Adrenal gland (tissue), 12 donors: ENCODE measurements around the gene NMRK1. TPM values are rescaled to one million over a fixed set of nuclear protein-coding genes. Genes with fewer than 3 reads are reported as not detected.

Experiments used
- DNase-seq, 7 donors: peaks; one replicate each; pipeline ENCODE4 v3.0.0-alpha.2; 2019 to 2020
- H3K27ac ChIP-seq, 5 donors: fragments of 200-600 bp; sonication (generic) in 4 of 5; 1 replicate in 3 of 5; 2 replicates in 2 of 5; pipeline versions ENCODE4 v1.5.1 to v1.8.0; 2016 to 2020; ENCODE audit warnings: mild to moderate bottlenecking in 1 of 5
- H3K27me3 ChIP-seq: fragments of 200-600 bp; 2 replicates; pipeline ENCODE4 v1.8.0; 2021
- H3K36me3 ChIP-seq, 2 donors: fragments of 200-600 bp; replicated peaks in 1 of 2; 1 replicate in 1 of 2; 2 replicates in 1 of 2; pipeline versions ENCODE4 v1.5.1 to v1.8.0; 2018 to 2022
- H3K4me1 ChIP-seq, 2 donors: fragments of 200-600 bp; replicated peaks in 1 of 2; 1 replicate in 1 of 2; 2 replicates in 1 of 2; pipeline versions ENCODE4 v1.5.1 to v1.8.0; 2018 to 2021
- H3K4me3 ChIP-seq, 4 donors: fragments of 200-600 bp; sonication (generic) in 3 of 4; one replicate each; pipeline ENCODE4 v1.5.1; 2016 to 2018
- H3K9me3 ChIP-seq, 3 donors: fragments of 200-600 bp; sonication (generic) in 1 of 3; replicated peaks in 1 of 3; 1 replicate in 2 of 3; 2 replicates in 1 of 3; pipeline versions ENCODE4 v1.5.1 to v1.8.0; 2016 to 2021
- POLR2A ChIP-seq, 2 donors: fragments of 450-650 bp; IDR thresholded peaks; one replicate each; pipeline ENCODE4 v1.6.1; 2017; ENCODE audit warnings: antibody characterized with exemption in 2 of 2, mild to moderate bottlenecking in 2 of 2, moderate library complexity in 1 of 2
- WGBS, 4 donors: extraction: QIAGEN DNeasy Blood & Tissue Kit in 2 of 4; methylation state at CpG; one replicate each; pipeline versions ENCODE4 v1.1.5 to v1.1.7; 2013 to 2017; 5-methylcytosine and 5-hydroxymethylcytosine counted together
- intact Hi-C, 2 donors: fragments of 100-400 bp; cut with DNase I; formaldehyde crosslinking; loops; one replicate each; pipeline versions ENCODE4 v1.14.1 to v1.15.0; 2022 to 2023
- polyA plus RNA-seq, 3 donors: library from polyadenylated mRNA; stranded (reverse); fragments of 200-250 nt in 2 of 3; fragments of 350-450 nt in 1 of 3; fragmentation: Illumina TruSeq in 1 of 3; extraction: RNeasy Lipid Tissue Mini Kit (QIAGEN cat#74804) in 1 of 3; gene quantifications; one replicate each; pipeline ENCODE4 v1.2.3, GENCODE V29; 2013 to 2014
- total RNA-seq, 9 donors: library from RNA; depleted of rRNA in 4 of 9; stranded (reverse); fragments of >200 nt in 4 of 9; fragments of 120-200 nt in 1 of 9; fragmentation: NEBNext Ultra II Directional in 1 of 9; extraction: Animal tissue kit (Norgen Biotek cat#: 25700) in 1 of 9; gene quantifications; one replicate each; pipeline versions ENCODE4 v1.1.0 to v1.2.4, GENCODE V29; 2013 to 2023
- TF ChIP-seq, protein P1 (sequence below), 6 experiments: fragments of 450-650 bp in 4 of 6; fragments of 200-600 bp in 2 of 6; sonication (generic) in 1 of 6; IDR thresholded peaks; 1 replicate in 5 of 6; 2 replicates in 1 of 6; pipeline versions ENCODE4 v1.5.1 to v1.8.0; 2016 to 2021; ENCODE audit warnings: antibody characterized with exemption in 6 of 6, mild to moderate bottlenecking in 2 of 6, moderate library complexity in 1 of 6
- donor health status: healthy with polysubstance abuse.
- donor health status: Bipolar disorder and iron deficiency.
- donor health status: DM: yes; HTN: yes; CAD: no.
- donor health status: DM: no; HTN: no; CAD: no.
- donor health status: DM: no; HTN: no; CAD: no.
- donor health status: DM: yes; HTN: yes; CAD: no.

Gene NMRK1
- total and polyA plus RNA-seq, 12 donors: 4.3 to 93.2 (median 21.3) TPM

- Histone ChIP-seq H3K27ac (no peak overlapping the region), H3K36me3 (no peaks in the 10 kb centered on the region), H3K9me3 (no peaks in the 10 kb centered on the region), H3K4me3 (no peak overlapping the region), H3K27me3 (no peaks in the 10 kb centered on the region), H3K4me1 (peaks cover 5 to 54% of the 10 kb centered on the region in 2 donors)
- TF ChIP-seq POLR2A (IDR thresholded peaks at IDR 0.05): no peak
- TF ChIP-seq, protein P1, sequence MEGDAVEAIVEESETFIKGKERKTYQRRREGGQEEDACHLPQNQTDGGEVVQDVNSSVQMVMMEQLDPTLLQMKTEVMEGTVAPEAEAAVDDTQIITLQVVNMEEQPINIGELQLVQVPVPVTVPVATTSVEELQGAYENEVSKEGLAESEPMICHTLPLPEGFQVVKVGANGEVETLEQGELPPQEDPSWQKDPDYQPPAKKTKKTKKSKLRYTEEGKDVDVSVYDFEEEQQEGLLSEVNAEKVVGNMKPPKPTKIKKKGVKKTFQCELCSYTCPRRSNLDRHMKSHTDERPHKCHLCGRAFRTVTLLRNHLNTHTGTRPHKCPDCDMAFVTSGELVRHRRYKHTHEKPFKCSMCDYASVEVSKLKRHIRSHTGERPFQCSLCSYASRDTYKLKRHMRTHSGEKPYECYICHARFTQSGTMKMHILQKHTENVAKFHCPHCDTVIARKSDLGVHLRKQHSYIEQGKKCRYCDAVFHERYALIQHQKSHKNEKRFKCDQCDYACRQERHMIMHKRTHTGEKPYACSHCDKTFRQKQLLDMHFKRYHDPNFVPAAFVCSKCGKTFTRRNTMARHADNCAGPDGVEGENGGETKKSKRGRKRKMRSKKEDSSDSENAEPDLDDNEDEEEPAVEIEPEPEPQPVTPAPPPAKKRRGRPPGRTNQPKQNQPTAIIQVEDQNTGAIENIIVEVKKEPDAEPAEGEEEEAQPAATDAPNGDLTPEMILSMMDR (IDR thresholded peaks at IDR 0.05): no peak
- 83 to 92% (median 87%) methylated on average over 2 of the region's 2 CpGs for WGBS, 4 donors
- DNase-seq: no peak
- intact Hi-C loops: no loop called here
Observed at GRCh38 chr9:75105019-75105540, 17.1 kb upstream of the NMRK1 start.

GRCh38 chr9:75104607-75105006 is 16.7 kb upstream of the NMRK1 start:
- no peaks in the 10 kb centered on the region for H3K27me3 ChIP-seq
- no peaks in the 10 kb centered on the region for H3K36me3 ChIP-seq
- H3K9me3 ChIP-seq: no peaks in the 10 kb centered on the region
- 75 to 89% (median 84%) methylated on average over 3 of the region's 3 CpGs for WGBS, 4 donors
- no peak for DNase-seq
- no peak overlapping the region for H3K4me3 ChIP-seq
- intact Hi-C loops: no loop called here
- H3K27ac ChIP-seq: no peak overlapping the region
- H3K4me1 ChIP-seq: peaks cover 5 to 54% of the 10 kb centered on the region in 2 donors
- TF ChIP-seq POLR2A (IDR thresholded peaks at IDR 0.05): no peak
- TF ChIP-seq, protein P1 (IDR thresholded peaks at IDR 0.05): no peak

- no peak for DNase-seq
- intact Hi-C loops: no loop called here
- 92 to 96% (median 94%) methylated on average over 7 of the region's 7 CpGs for WGBS, 4 donors
Observed at GRCh38 chr9:75102177-75102790, 14.3 kb upstream of the NMRK1 start.

GRCh38 chr9:75101004-75101588 is 13.1 kb upstream of the NMRK1 start:
- WGBS, 4 donors: 65 to 77% (median 68%) methylated on average over 9 of the region's 9 CpGs
- no peak for DNase-seq
- TF ChIP-seq, protein P1 (IDR thresholded peaks at IDR 0.05): no peak
- no peak for TF ChIP-seq POLR2A (IDR thresholded peaks at IDR 0.05)
- Histone ChIP-seq H3K4me1 (peaks cover 0 to 31% of the 10 kb centered on the region in 2 donors), H3K4me3 (no peak overlapping the region), H3K27ac (peak overlapping the region in 1 of 5 donors; percentile 41), H3K36me3 (no peaks in the 10 kb centered on the region), H3K9me3 (no peaks in the 10 kb centered on the region), H3K27me3 (no peaks in the 10 kb centered on the region)
- intact Hi-C loops: no loop called here

More at GRCh38 chr9:75102177-75102790, 14.3 kb upstream of the NMRK1 start:
- TF ChIP-seq, protein P1 (IDR thresholded peaks at IDR 0.05): no peak
- TF ChIP-seq POLR2A (IDR thresholded peaks at IDR 0.05): no peak
- Histone ChIP-seq H3K9me3 (no peaks in the 10 kb centered on the region), H3K36me3 (no peaks in the 10 kb centered on the region), H3K4me1 (peaks cover 0 to 33% of the 10 kb centered on the region in 2 donors), H3K27ac (no peak overlapping the region), H3K27me3 (no peaks in the 10 kb centered on the region), H3K4me3 (no peak overlapping the region)
